OCI-LY7 (cell line): ENCODE data around the gene YTHDF1.

Experiments
- CTCF ChIP-seq: fragments of 200-600 bp; sonication (generic); conservative IDR thresholded peaks from 2 replicates; pipeline ENCODE4 v1.5.1; 2014; ENCODE audit warnings: mild to moderate bottlenecking, antibody characterized with exemption, low read length, moderate library complexity, mixed read lengths
- EZH2phosphoT487 ChIP-seq: fragments of 200-600 bp; sonication (generic); IDR thresholded peaks from 2 replicates; pipeline ENCODE4 v1.6.1; 2018; ENCODE audit warnings: low read depth, borderline replicate concordance, mild to moderate bottlenecking, mixed run types, antibody characterized with exemption, low read length, moderate library complexity, mixed read lengths

GRCh38 chr20:63177134-63177784 is 38.7 kb downstream of the YTHDF1 start:
- no peak for TF ChIP-seq CTCF
- TF ChIP-seq EZH2phosphoT487, result no peak
